Measurements from ENCODE around the gene DNAI2. TPM values are rescaled to one million over a fixed set of nuclear protein-coding genes. Genes with fewer than 3 reads are reported as not detected.

DNAI2 gene
- total RNA-seq, 1 donor from 2014 or later: not detected

DNA sequence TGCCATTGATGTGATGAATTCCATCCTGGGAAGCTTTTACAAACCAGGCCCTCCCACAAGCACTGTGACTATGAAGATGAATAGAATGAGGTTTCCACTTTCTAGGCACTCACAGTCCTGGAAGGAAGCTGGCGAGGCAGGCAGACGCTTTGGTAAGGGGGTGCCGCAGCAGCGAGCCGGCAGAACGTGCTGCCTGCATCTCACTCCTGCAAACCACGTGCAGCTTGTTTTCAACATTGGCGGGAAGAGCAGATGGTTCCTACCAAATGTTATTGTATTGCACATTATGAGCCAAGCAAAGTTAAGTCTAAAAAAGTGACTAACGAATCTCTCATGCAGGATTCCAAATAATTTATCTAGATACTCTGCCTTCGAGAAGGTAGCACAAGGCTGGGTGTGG is 3.7 kb upstream of the DNAI2 start:
- H3K79me2 ChIP-seq (ENCODE audit: insufficient read depth, low read length): no peaks in the 10 kb centered on the region
- peaks cover 16% of the 10 kb centered on the region for H3K4me1 ChIP-seq (ENCODE audit: insufficient read depth, low read length)
- no peak for FAIRE-seq
- H3K27me3 ChIP-seq (ENCODE audit: insufficient read depth, low read length): peaks cover 14% of the 10 kb centered on the region
- Mint-ChIP-seq H3K27me3 (ENCODE audit: low read depth, unreplicated experiment) (peaks cover 28% of the 10 kb centered on the region), H3K36me3 (ENCODE audit: low read depth, unreplicated experiment) (no peaks in the 10 kb centered on the region), H3K9me3 (ENCODE audit: unreplicated experiment) (peaks cover 2% of the 10 kb centered on the region), H3K27ac (ENCODE audit: unreplicated experiment) (no peak overlapping the region), H3K4me3 (ENCODE audit: unreplicated experiment) (no peak overlapping the region), H3K4me1 (ENCODE audit: low read depth, unreplicated experiment) (peaks cover 14% of the 10 kb centered on the region)
- no peaks in the 10 kb centered on the region for H3K9me3 ChIP-seq (ENCODE audit: insufficient read depth, low read depth, low read length)
- no peak overlapping the region for H3K27ac ChIP-seq (ENCODE audit: low read depth, low read length)
- DNase-seq (ENCODE audit: low read depth): no peak
- no peak overlapping the region for H3K4me2 ChIP-seq (ENCODE audit: low read length)
- no peaks in the 10 kb centered on the region for H3K36me3 ChIP-seq (ENCODE audit: insufficient read depth, low read length)
- H3K4me3 ChIP-seq (ENCODE audit: insufficient read depth, low read depth, low read length): no peak overlapping the region
- H3K9ac ChIP-seq (ENCODE audit: low read length): no peak overlapping the region
- no peak overlapping the region for H2AFZ ChIP-seq (ENCODE audit: low read depth, low read length)
- TF ChIP-seq, protein P1, sequence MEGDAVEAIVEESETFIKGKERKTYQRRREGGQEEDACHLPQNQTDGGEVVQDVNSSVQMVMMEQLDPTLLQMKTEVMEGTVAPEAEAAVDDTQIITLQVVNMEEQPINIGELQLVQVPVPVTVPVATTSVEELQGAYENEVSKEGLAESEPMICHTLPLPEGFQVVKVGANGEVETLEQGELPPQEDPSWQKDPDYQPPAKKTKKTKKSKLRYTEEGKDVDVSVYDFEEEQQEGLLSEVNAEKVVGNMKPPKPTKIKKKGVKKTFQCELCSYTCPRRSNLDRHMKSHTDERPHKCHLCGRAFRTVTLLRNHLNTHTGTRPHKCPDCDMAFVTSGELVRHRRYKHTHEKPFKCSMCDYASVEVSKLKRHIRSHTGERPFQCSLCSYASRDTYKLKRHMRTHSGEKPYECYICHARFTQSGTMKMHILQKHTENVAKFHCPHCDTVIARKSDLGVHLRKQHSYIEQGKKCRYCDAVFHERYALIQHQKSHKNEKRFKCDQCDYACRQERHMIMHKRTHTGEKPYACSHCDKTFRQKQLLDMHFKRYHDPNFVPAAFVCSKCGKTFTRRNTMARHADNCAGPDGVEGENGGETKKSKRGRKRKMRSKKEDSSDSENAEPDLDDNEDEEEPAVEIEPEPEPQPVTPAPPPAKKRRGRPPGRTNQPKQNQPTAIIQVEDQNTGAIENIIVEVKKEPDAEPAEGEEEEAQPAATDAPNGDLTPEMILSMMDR (IDR thresholded peaks at IDR 0.05; ENCODE audit: insufficient read depth, low read depth, low read length): no peak
- TF ChIP-seq EZH2 (IDR thresholded peaks at IDR 0.05; ENCODE audit: insufficient read depth, low read length): no peak
- H4K20me1 ChIP-seq (ENCODE audit: insufficient read depth, low read length): no peaks in the 10 kb centered on the region

DNA sequence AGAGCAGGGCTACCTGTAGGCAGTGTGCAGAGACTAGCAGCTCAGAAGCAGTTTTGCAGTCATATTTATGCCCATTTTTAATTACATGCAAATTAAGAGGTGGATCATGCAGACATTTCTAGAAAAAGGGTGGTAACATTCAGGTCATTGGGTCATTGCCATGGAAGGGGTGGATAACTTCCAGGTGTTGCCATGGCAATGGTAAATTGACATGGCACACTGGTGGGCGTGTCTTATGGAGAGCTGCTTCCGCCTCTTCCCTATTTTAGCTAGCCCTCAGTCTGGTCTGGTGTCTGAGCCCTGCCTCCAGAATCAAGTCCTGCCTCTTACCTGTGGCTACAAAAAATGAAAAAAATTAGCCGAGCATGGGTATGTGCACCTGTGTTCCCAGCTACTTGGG is 2.8 kb upstream of the DNAI2 start:
- no peak overlapping the region for H3K27ac ChIP-seq (ENCODE audit: low read depth, low read length)
- FAIRE-seq: no peak
- TF ChIP-seq, protein P1 (IDR thresholded peaks at IDR 0.05; ENCODE audit: insufficient read depth, low read depth, low read length): no peak
- no peak for TF ChIP-seq EZH2 (IDR thresholded peaks at IDR 0.05; ENCODE audit: insufficient read depth, low read length)

DNA sequence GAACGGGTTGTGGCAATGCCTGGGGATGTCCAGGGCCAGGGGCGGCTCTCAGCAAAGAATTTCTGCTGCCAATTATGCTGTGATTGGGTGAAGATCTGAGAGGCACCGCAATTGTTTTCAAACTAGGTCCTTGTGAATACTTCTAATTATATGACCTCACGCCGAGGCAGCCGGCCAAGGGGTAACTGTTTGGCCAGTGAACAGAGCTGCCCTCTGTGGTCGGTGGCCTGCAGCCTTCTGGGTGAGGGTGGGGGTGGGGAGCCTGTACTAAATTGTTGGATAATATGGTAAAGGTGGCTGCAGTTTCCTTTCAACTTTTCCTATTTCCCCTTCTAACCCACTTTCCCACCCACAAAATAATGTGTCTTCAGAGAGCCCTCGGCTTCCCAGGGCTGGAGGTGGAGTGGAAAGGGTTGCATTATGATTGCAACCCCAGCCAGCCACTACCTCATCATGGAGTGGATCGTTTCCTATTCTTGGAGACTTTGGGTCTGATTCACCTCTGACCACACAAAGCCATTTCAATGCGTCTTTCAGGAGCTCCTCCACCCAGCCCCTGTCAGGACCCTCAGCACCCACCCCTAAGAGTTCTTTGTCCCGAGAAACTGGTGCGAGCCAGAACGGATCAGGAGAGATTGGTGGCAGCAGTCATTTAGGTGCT is 2.0 kb upstream of the DNAI2 start:
- Histone ChIP-seq H3K4me2 (ENCODE audit: low read length) (peak overlapping the region; percentile 64), H3K36me3 (ENCODE audit: insufficient read depth, low read length) (no peaks in the 10 kb centered on the region), H2AFZ (ENCODE audit: low read depth, low read length) (no peak overlapping the region), H3K9me3 (ENCODE audit: insufficient read depth, low read depth, low read length) (no peaks in the 10 kb centered on the region), H4K20me1 (ENCODE audit: insufficient read depth, low read length) (no peaks in the 10 kb centered on the region), H3K79me2 (ENCODE audit: insufficient read depth, low read length) (no peaks in the 10 kb centered on the region), H3K9ac (ENCODE audit: low read length) (no peak overlapping the region), H3K4me3 (ENCODE audit: insufficient read depth, low read depth, low read length) (no peak overlapping the region), H3K27ac (ENCODE audit: low read depth, low read length) (peak overlapping the region; percentile 28), H3K4me1 (ENCODE audit: insufficient read depth, low read length) (peaks cover 20% of the 10 kb centered on the region), H3K27me3 (ENCODE audit: insufficient read depth, low read length) (peaks cover 22% of the 10 kb centered on the region)
- DNase-seq (ENCODE audit: low read depth) (peak; percentile 63), FAIRE-seq (no peak)
- Mint-ChIP-seq H3K9me3 (ENCODE audit: unreplicated experiment) (peaks cover 2% of the 10 kb centered on the region), H3K4me1 (ENCODE audit: low read depth, unreplicated experiment) (peaks cover 18% of the 10 kb centered on the region), H3K36me3 (ENCODE audit: low read depth, unreplicated experiment) (no peaks in the 10 kb centered on the region), H3K27me3 (ENCODE audit: low read depth, unreplicated experiment) (peaks cover 31% of the 10 kb centered on the region), H3K4me3 (ENCODE audit: unreplicated experiment) (no peak overlapping the region), H3K27ac (ENCODE audit: unreplicated experiment) (no peak overlapping the region)
- TF ChIP-seq EZH2 (IDR thresholded peaks at IDR 0.05; ENCODE audit: insufficient read depth, low read length): no peak
- TF ChIP-seq, protein P1 (IDR thresholded peaks at IDR 0.05; ENCODE audit: insufficient read depth, low read depth, low read length): no peak

More for the DNA sequence above, 2.8 kb upstream of the DNAI2 start:
- peaks cover 2% of the 10 kb centered on the region for H3K9me3 Mint-ChIP-seq (ENCODE audit: unreplicated experiment)
- peaks cover 31% of the 10 kb centered on the region for H3K27me3 Mint-ChIP-seq (ENCODE audit: low read depth, unreplicated experiment)
- peaks cover 14% of the 10 kb centered on the region for H3K4me1 Mint-ChIP-seq (ENCODE audit: low read depth, unreplicated experiment)
- H4K20me1 ChIP-seq (ENCODE audit: insufficient read depth, low read length): no peaks in the 10 kb centered on the region
- no peaks in the 10 kb centered on the region for H3K79me2 ChIP-seq (ENCODE audit: insufficient read depth, low read length)
- H3K4me3 Mint-ChIP-seq (ENCODE audit: unreplicated experiment): no peak overlapping the region
- H2AFZ ChIP-seq (ENCODE audit: low read depth, low read length): no peak overlapping the region
- H3K9me3 ChIP-seq (ENCODE audit: insufficient read depth, low read depth, low read length): no peaks in the 10 kb centered on the region
- peaks cover 15% of the 10 kb centered on the region for H3K27me3 ChIP-seq (ENCODE audit: insufficient read depth, low read length)
- no peaks in the 10 kb centered on the region for H3K36me3 Mint-ChIP-seq (ENCODE audit: low read depth, unreplicated experiment)
- no peak overlapping the region for H3K27ac Mint-ChIP-seq (ENCODE audit: unreplicated experiment)
- no peak for DNase-seq (ENCODE audit: low read depth)
- no peak overlapping the region for H3K4me3 ChIP-seq (ENCODE audit: insufficient read depth, low read depth, low read length)
- H3K9ac ChIP-seq (ENCODE audit: low read length): no peak overlapping the region
- peaks cover 20% of the 10 kb centered on the region for H3K4me1 ChIP-seq (ENCODE audit: insufficient read depth, low read length)
- H3K4me2 ChIP-seq (ENCODE audit: low read length): peak overlapping the region; percentile 64
- no peaks in the 10 kb centered on the region for H3K36me3 ChIP-seq (ENCODE audit: insufficient read depth, low read length)

All from astrocyte (in vitro differentiated cells and primary cell).